HUES48 (cell line): ENCODE results near the gene HORMAD2.
"Not testable (repeated sequence)": the region's sequence is repeated elsewhere in the genome, so short reads cannot be mapped to it uniquely, and the experiment has no call there.

Source experiments
- H3K27ac ChIP-seq: one replicate; pipeline ENCODE4 v1.7.0; 2013; ENCODE audit warnings: low read depth, low read length, inconsistent platforms
- H3K27me3 ChIP-seq: 2 replicates; pipeline ENCODE4 v1.6.1; 2013; ENCODE audit warnings: mild to moderate bottlenecking, low read length; ENCODE audit not compliant: control insufficient read depth, insufficient read depth
- H3K36me3 ChIP-seq: 2 replicates; pipeline ENCODE4 v1.6.1; 2013; ENCODE audit warnings: low read length; ENCODE audit not compliant: control insufficient read depth, insufficient read depth
- H3K4me1 ChIP-seq: 2 replicates; pipeline ENCODE4 v1.6.1; 2013; ENCODE audit warnings: mild to moderate bottlenecking, low read length; ENCODE audit not compliant: control insufficient read depth, insufficient read depth
- H3K4me3 ChIP-seq: 2 replicates; pipeline ENCODE4 v1.5.1; 2013; ENCODE audit warnings: mild to moderate bottlenecking, low read depth, low read length
- H3K9ac ChIP-seq: 2 replicates; pipeline ENCODE4 v1.6.1; 2013; ENCODE audit warnings: mild to moderate bottlenecking, low read depth, low read length, moderate library complexity
- H3K9me3 ChIP-seq: 2 replicates; pipeline ENCODE4 v1.6.1; 2013; ENCODE audit warnings: low read length; ENCODE audit not compliant: control insufficient read depth, insufficient read depth

The HORMAD2 gene

GRCh38 chr22:30059346-30060020 lies 20.8 kb upstream of the HORMAD2 start:
- not testable (repeated sequence) for H3K27ac ChIP-seq, H3K4me1 ChIP-seq, H3K27me3 ChIP-seq, H3K9me3 ChIP-seq, H3K9ac ChIP-seq, H3K4me3 ChIP-seq, H3K36me3 ChIP-seq

DNA sequence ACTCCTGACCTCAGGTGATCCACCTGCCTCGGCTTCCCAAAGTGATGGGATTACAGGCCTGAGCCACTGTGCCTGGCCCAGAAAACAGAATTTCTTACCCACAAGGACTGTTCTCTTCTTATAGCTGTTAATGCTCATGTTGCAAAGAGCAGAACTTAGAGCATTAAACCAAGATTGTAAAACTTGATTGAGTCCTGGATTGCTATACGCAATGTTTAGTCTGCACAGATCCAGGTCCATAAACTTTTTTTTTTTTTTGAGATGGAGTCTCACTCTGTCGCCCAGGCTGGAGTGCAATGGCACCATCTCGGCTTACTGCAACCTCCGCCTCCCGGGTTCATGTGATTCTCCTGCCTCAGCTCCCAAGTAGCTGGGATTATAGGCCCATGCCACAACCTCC lies 19.2 kb upstream of the HORMAD2 start:
- H3K9ac ChIP-seq, H3K36me3 ChIP-seq, H3K4me3 ChIP-seq, H3K4me1 ChIP-seq, H3K27me3 ChIP-seq, H3K9me3 ChIP-seq, H3K27ac ChIP-seq: not testable (repeated sequence)

- Histone ChIP-seq H3K9ac (no peak overlapping the region), H3K9me3 (peaks cover 2% of the 10 kb centered on the region; the same call in 1 of the 2 replicates), H3K27ac (no peak overlapping the region), H3K36me3 (no peaks in the 10 kb centered on the region), H3K27me3 (no peaks in the 10 kb centered on the region), H3K4me1 (no peaks in the 10 kb centered on the region), H3K4me3 (no peak overlapping the region)
Observed at GRCh38 chr22:30062259-30062658, 18.0 kb upstream of the HORMAD2 start.

- Histone ChIP-seq H3K4me1 (no peaks in the 10 kb centered on the region), H3K27me3 (no peaks in the 10 kb centered on the region), H3K9me3 (peaks cover 2% of the 10 kb centered on the region; the same call in 1 of the 2 replicates), H3K36me3 (no peaks in the 10 kb centered on the region), H3K9ac (no peak overlapping the region), H3K4me3 (no peak overlapping the region), H3K27ac (no peak overlapping the region)
Observed at GRCh38 chr22:30062950-30063349, 17.3 kb upstream of the HORMAD2 start.

GRCh38 chr22:30064172-30064571 lies 16.1 kb upstream of the HORMAD2 start:
- Histone ChIP-seq H3K36me3 (no peaks in the 10 kb centered on the region), H3K27me3 (no peaks in the 10 kb centered on the region), H3K9me3 (peaks cover 5% of the 10 kb centered on the region; the same call in 1 of the 2 replicates)

DNA sequence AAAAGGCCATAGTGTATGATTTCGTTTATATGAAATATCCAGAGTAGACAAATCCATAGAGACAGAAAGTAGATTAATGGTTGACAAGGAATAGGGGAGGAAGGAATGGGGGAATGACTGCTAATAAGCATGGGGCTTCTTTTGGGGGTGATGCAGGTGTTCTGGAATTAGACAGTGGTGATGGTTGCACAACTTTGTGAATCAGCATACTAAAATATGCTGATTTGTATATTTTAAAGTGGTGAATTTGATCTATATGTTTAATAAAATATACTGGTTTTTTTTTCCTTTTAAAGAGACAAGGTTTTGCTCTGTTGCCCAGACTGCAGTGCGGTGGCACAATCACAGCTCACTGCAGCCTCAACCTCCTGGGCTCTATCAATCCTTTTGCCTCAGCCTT lies 6.5 kb upstream of the HORMAD2 start:
- Histone ChIP-seq H3K27me3 (no peaks in the 10 kb centered on the region), H3K9ac (no peak overlapping the region), H3K36me3 (no peaks in the 10 kb centered on the region)

More at GRCh38 chr22:30064172-30064571, 16.1 kb upstream of the HORMAD2 start:
- Histone ChIP-seq H3K27ac (no peak overlapping the region), H3K4me1 (no peaks in the 10 kb centered on the region), H3K4me3 (no peak overlapping the region), H3K9ac (no peak overlapping the region)

DNA sequence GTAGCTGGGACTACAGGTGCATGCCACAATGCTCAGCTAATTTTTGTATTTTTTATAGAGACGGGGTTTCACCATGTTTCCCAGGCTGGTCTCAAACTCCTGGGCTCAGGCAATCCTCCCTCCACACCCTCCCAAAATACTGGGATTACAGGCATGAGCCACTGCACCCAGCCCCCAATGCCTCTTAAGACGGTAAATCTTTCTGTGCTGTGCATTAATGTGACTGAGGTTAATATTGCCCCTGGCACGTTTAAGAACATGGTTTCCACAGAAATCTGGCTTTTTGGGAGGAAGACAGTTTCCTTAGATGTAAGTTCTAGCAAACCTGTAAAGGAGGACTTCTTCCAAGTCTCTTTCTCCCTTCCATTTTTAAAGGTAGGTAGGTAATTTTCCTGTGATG lies 6.1 kb upstream of the HORMAD2 start:
- Histone ChIP-seq H3K9ac (no peak overlapping the region), H3K9me3 (no peaks in the 10 kb centered on the region), H3K4me3 (no peak overlapping the region), H3K27me3 (no peaks in the 10 kb centered on the region), H3K4me1 (peaks cover 3% of the 10 kb centered on the region; the same call in 1 of the 2 replicates), H3K27ac (no peak overlapping the region), H3K36me3 (no peaks in the 10 kb centered on the region)

More for the DNA sequence above, 6.5 kb upstream of the HORMAD2 start:
- H3K4me1 ChIP-seq, result peaks cover 1% of the 10 kb centered on the region; the same call in 1 of the 2 replicates
- H3K27ac ChIP-seq, result no peak overlapping the region
- H3K4me3 ChIP-seq, result no peak overlapping the region
- H3K9me3 ChIP-seq, result no peaks in the 10 kb centered on the region

GRCh38 chr22:30074994-30075393 lies 5.3 kb upstream of the HORMAD2 start:
- H3K4me3 ChIP-seq, result no peak overlapping the region

GRCh38 chr22:30077279-30077880 lies 2.9 kb upstream of the HORMAD2 start:
- H3K4me3 ChIP-seq, result no peak overlapping the region
- no peak overlapping the region for H3K27ac ChIP-seq
- no peak overlapping the region for H3K9ac ChIP-seq
- H3K36me3 ChIP-seq, result no peaks in the 10 kb centered on the region
- H3K9me3 ChIP-seq, result no peaks in the 10 kb centered on the region
- H3K4me1 ChIP-seq, result peaks cover 3% of the 10 kb centered on the region; the same call in 1 of the 2 replicates
- H3K27me3 ChIP-seq, result peaks cover 4% of the 10 kb centered on the region; the same call in 1 of the 2 replicates

More at GRCh38 chr22:30074994-30075393, 5.3 kb upstream of the HORMAD2 start:
- H3K9me3 ChIP-seq, result no peaks in the 10 kb centered on the region
- H3K4me1 ChIP-seq, result peaks cover 3% of the 10 kb centered on the region; the same call in 1 of the 2 replicates
- no peak overlapping the region for H3K27ac ChIP-seq
- H3K27me3 ChIP-seq, result no peaks in the 10 kb centered on the region
- no peaks in the 10 kb centered on the region for H3K36me3 ChIP-seq
- no peak overlapping the region for H3K9ac ChIP-seq

- H3K9ac ChIP-seq, result no peak overlapping the region
- H3K4me1 ChIP-seq, result peaks cover 3% of the 10 kb centered on the region; the same call in 1 of the 2 replicates
- H3K4me3 ChIP-seq, result no peak overlapping the region
- no peaks in the 10 kb centered on the region for H3K36me3 ChIP-seq
- H3K9me3 ChIP-seq, result no peaks in the 10 kb centered on the region
- H3K27ac ChIP-seq, result no peak overlapping the region
- peaks cover 4% of the 10 kb centered on the region; the same call in 1 of the 2 replicates for H3K27me3 ChIP-seq
Observed at GRCh38 chr22:30078320-30079311, 1.6 kb upstream of the HORMAD2 start.
